HepG2 (cell line): ENCODE data around the gene PBX1. TPM values are rescaled to one million over a fixed set of nuclear protein-coding genes. Genes with fewer than 3 reads are reported as not detected.

Experiments used
- ATAC-seq: fragments of 200-7000 bp; cut with Tn5 transposase; 3 replicates; pipeline ENCODE4 v1.9.1; 2020; ENCODE audit warnings: mild to moderate bottlenecking, moderate library complexity
- BruUV-seq: library from RNA; stranded (reverse); fragments of 400-500 nt; replicated peaks from 2 replicates; lab custom pipeline; 2021; lab: Mats Ljungman, UMichigan
- CTCF ChIA-PET: fragments of 300-600 bp; formaldehyde crosslinking; extraction: SDS; loops from one replicate; lab custom pipeline; 2021; ENCODE audit warnings: low total read pairs, inconsistent platforms, low intra/inter-chr PET ratio; lab: Yijun Ruan, JAX
- POLR2A ChIA-PET: fragments of 350-600 bp; sonication (Branson Sonifier 250); formaldehyde crosslinking; loops from one replicate; lab custom pipeline; 2020; ENCODE audit warnings: antibody characterized with exemption, inconsistent platforms; lab: Yijun Ruan, JAX
- DNase-seq: peaks from one replicate; pipeline ENCODE4 v3.0.0-alpha.2; 2015; ENCODE audit warnings: low spot score
- FAIRE-seq: peaks from 3 replicates; lab custom pipeline; 2011; peaks lifted over from hg19 to GRCh38; lab: Jason Lieb, UNC
- H2AFZ ChIP-seq: one replicate; pipeline ENCODE4 v1.6.1; 2011; ENCODE audit warnings: low read length, inconsistent platforms
- H3K27ac ChIP-seq: fragments of 300-600 bp; 3 replicates; pipeline ENCODE4 v1.8.0; 2011; ENCODE audit warnings: mixed run types, mild to moderate bottlenecking, mixed read lengths, low read length, inconsistent platforms; ENCODE audit not compliant: insufficient read depth; ENCODE audit errors: extremely low read length
- H3K27me3 ChIP-seq, 2 experiments: fragments of 200-600 bp in 1 of 2; 2 replicates in 1 of 2; 3 replicates in 1 of 2; pipeline versions ENCODE4 v1.6.0 to v1.8.0; 2011; ENCODE audit warnings: low read length in 2 of 2, mild to moderate bottlenecking in 2 of 2, moderate library complexity in 2 of 2, inconsistent platforms in 1 of 2; ENCODE audit not compliant: insufficient read depth in 2 of 2, control insufficient read depth in 1 of 2
- H3K36me3 ChIP-seq, 2 experiments: fragments of 200-600 bp in 1 of 2; replicated peaks in 1 of 2; 2 replicates in 1 of 2; 3 replicates in 1 of 2; pipeline versions ENCODE4 v1.5.1 to v1.8.0; 2011; ENCODE audit warnings: low read length in 2 of 2, inconsistent platforms in 1 of 2; ENCODE audit not compliant: insufficient read depth in 2 of 2, control insufficient read depth in 1 of 2
- H3K4me1 ChIP-seq: 2 replicates; pipeline ENCODE4 v1.5.1; 2012; ENCODE audit warnings: low read length, inconsistent platforms; ENCODE audit not compliant: insufficient read depth
- H3K4me2 ChIP-seq: 2 replicates; pipeline ENCODE4 v1.6.0; 2011; ENCODE audit warnings: low read depth, low read length, inconsistent platforms
- H3K4me3 ChIP-seq, 3 experiments: fragments of 200-600 bp in 1 of 3; sonication (generic), shearing (Covaris generic) in 1 of 3; replicated peaks in 1 of 3; 2 replicates each; pipeline ENCODE4 v1.5.1; 2011 to 2016; ENCODE audit warnings: low read length in 3 of 3, inconsistent platforms in 2 of 3, low read depth in 2 of 3, mild to moderate bottlenecking in 2 of 3, control low read depth in 1 of 3, mixed read lengths in 1 of 3; ENCODE audit not compliant: insufficient read depth in 1 of 3
- H3K79me2 ChIP-seq: one replicate; pipeline ENCODE4 v1.6.1; 2011; ENCODE audit warnings: low read length, inconsistent platforms; ENCODE audit not compliant: insufficient read depth
- H3K9ac ChIP-seq: 2 replicates; pipeline ENCODE4 v1.6.0; 2011; ENCODE audit warnings: mild to moderate bottlenecking, low read depth, low read length, inconsistent platforms; ENCODE audit not compliant: insufficient read depth
- H3K9me3 ChIP-seq: 2 replicates; pipeline ENCODE4 v1.5.1; 2012; ENCODE audit warnings: mild to moderate bottlenecking, low read length
- H4K20me1 ChIP-seq: 2 replicates; pipeline ENCODE4 v1.6.0; 2011; ENCODE audit warnings: inconsistent platforms, mild to moderate bottlenecking, low read length, moderate library complexity; ENCODE audit not compliant: insufficient read depth
- CENPBD1 ChIP-seq: sonication (generic); formaldehyde crosslinking; IDR thresholded peaks from 2 replicates; pipeline ENCODE4 v1.8.0; 2022; ENCODE audit warnings: missing genetic modification reagents, low read depth, mild to moderate bottlenecking, borderline replicate concordance
- ISX ChIP-seq: sonication (generic); formaldehyde crosslinking; conservative IDR thresholded peaks from 2 replicates; pipeline ENCODE4 v1.5.0; 2020; ENCODE audit warnings: missing genetic modification reagents
- MBNL3 ChIP-seq: fragments of 250-450 bp; sonication (Bioruptor Pico); conservative IDR thresholded peaks from 2 replicates; pipeline ENCODE4 v1.8.0; 2022; ENCODE audit warnings: mild to moderate bottlenecking, inconsistent platforms
- SAFB2 ChIP-seq: sonication (generic); formaldehyde crosslinking; IDR thresholded peaks from 2 replicates; pipeline ENCODE4 v1.5.1; 2020; ENCODE audit warnings: missing genetic modification reagents, low read depth, mild to moderate bottlenecking, borderline replicate concordance
- TCF7L2 ChIP-seq: IDR thresholded peaks from 2 replicates; pipeline ENCODE4 v1.6.1; 2011; ENCODE audit warnings: mild to moderate bottlenecking, low read depth, low read length, moderate library complexity
- TGIF2 ChIP-seq: IDR thresholded peaks from 2 replicates; pipeline ENCODE4 v1.6.1; 2016; ENCODE audit warnings: control low read depth, missing compliant biosample characterization
- ZEB1 ChIP-seq: IDR thresholded peaks from 2 replicates; pipeline ENCODE4 v1.6.1; 2012; ENCODE audit warnings: mild to moderate bottlenecking, low read depth, inconsistent platforms; ENCODE audit not compliant: insufficient replicate concordance
- ZNF670 ChIP-seq: sonication (generic); formaldehyde crosslinking; IDR thresholded peaks from 2 replicates; pipeline ENCODE4 v1.8.0; 2022; ENCODE audit warnings: mild to moderate bottlenecking, missing genetic modification reagents, borderline replicate concordance
- ZSCAN20 ChIP-seq: sonication (generic); formaldehyde crosslinking; IDR thresholded peaks from 2 replicates; pipeline ENCODE4 v1.4.0; 2020; ENCODE audit warnings: missing genetic modification reagents, mild to moderate bottlenecking, borderline replicate concordance
- WGBS: methylation state at CpG from one replicate; pipeline ENCODE4 v1.1.6; 2017; ENCODE audit warnings: low lambda C conversion rate; 5-methylcytosine and 5-hydroxymethylcytosine counted together
- in situ Hi-C: cut with HindIII; loops from 2 replicates; pipeline ENCODE4 v1.10.0; 2017; ENCODE audit warnings: low pct_unique_long_range_greater_than_20kb; ENCODE audit not compliant: extremely low pct_ligation_motif_present
- intact Hi-C: fragments of 100-400 bp; cut with micrococcal nuclease; formaldehyde crosslinking; loops from one replicate; pipeline ENCODE4 v1.10.0; 2022; ENCODE audit not compliant: unreplicated experiment
- polyA plus RNA-seq, 8 experiments: library from polyadenylated mRNA; depleted of rRNA in 3 of 8; stranded (reverse) in 7 of 8; unstranded in 1 of 8; fragments of >200 nt; fragmentation: Illumina TruSeq in 4 of 8; extraction: Trizol in 4 of 8; gene quantifications; 2 replicates each; pipeline versions ENCODE4 v1.2.1 to v1.2.3, GENCODE V29; 2011 to 2016; ENCODE audit warnings: low read depth in 4 of 8, missing spikeins in 1 of 8, mixed read lengths in 1 of 8; ENCODE audit not compliant: insufficient read depth in 1 of 8
- total RNA-seq, 5 experiments: library from RNA; depleted of rRNA; stranded (reverse); fragments of >200 nt; fragmentation: Illumina TruSeq; extraction: Trizol; gene quantifications; 2 replicates each; pipeline ENCODE4 v1.2.3, GENCODE V29; 2016; ENCODE audit warnings: low read depth in 1 of 5
- TF ChIP-seq, protein P1 (sequence below): sonication (generic); formaldehyde crosslinking; IDR thresholded peaks from one replicate; pipeline ENCODE4 v1.5.1; 2020; ENCODE audit warnings: mild to moderate bottlenecking, missing genetic modification reagents; ENCODE audit errors: not compliant biosample characterization
- TF ChIP-seq, protein P2 (sequence below): sonication (generic); formaldehyde crosslinking; IDR thresholded peaks from 2 replicates; pipeline ENCODE4 v1.5.0; 2020; ENCODE audit warnings: mild to moderate bottlenecking, missing genetic modification reagents

PBX1 gene
- total and polyA plus RNA-seq, 2 of the 13 experiments (the other 11 are each of a cell fraction or from before 2014, with no cell fraction given) = 0.24 TPM; not detected in 1

DNA sequence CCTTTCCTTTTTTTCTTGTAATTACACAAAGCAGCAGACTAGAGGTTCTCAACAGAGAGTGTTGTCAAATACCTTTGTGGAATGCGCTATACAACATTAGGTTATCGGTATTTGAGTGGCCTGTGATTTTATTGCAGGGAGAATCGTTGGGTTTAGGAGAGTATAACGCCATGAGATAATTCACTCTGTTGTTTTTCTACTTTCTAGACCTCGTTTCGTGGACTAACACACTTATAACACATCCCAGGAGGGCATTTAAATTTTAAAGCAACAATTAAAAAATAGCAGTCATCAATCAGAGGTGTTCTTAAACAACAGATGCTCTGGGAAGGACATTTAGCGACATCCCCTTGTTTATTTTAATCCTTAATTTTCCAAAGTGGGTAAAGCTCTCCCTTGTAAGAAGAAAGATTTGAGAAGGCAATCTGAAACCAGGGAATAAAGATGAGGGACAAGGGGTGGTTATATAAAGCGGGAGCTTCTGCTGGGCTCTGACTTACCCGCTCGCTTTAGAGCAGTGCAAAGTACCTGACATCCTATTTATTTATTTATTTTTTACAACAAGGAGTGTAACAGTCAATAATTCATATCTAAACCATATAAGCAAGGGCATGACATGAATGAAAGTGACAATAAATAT, 4.9 kb downstream of the PBX1 start:
- H3K79me2 ChIP-seq = no peaks in the 10 kb centered on the region
- TF ChIP-seq MBNL3 (CRISPR knock-in tag) (no peak), SAFB2 (no peak), TGIF2 (CRISPR knock-in tag) (no peak), TCF7L2 (no peak), ZSCAN20 (CRISPR knock-in tag) (no peak), ZNF670 (CRISPR knock-in tag) (no peak), ISX (no peak), ZEB1 (no peak), CENPBD1 (no peak)
- TF ChIP-seq, protein P1, sequence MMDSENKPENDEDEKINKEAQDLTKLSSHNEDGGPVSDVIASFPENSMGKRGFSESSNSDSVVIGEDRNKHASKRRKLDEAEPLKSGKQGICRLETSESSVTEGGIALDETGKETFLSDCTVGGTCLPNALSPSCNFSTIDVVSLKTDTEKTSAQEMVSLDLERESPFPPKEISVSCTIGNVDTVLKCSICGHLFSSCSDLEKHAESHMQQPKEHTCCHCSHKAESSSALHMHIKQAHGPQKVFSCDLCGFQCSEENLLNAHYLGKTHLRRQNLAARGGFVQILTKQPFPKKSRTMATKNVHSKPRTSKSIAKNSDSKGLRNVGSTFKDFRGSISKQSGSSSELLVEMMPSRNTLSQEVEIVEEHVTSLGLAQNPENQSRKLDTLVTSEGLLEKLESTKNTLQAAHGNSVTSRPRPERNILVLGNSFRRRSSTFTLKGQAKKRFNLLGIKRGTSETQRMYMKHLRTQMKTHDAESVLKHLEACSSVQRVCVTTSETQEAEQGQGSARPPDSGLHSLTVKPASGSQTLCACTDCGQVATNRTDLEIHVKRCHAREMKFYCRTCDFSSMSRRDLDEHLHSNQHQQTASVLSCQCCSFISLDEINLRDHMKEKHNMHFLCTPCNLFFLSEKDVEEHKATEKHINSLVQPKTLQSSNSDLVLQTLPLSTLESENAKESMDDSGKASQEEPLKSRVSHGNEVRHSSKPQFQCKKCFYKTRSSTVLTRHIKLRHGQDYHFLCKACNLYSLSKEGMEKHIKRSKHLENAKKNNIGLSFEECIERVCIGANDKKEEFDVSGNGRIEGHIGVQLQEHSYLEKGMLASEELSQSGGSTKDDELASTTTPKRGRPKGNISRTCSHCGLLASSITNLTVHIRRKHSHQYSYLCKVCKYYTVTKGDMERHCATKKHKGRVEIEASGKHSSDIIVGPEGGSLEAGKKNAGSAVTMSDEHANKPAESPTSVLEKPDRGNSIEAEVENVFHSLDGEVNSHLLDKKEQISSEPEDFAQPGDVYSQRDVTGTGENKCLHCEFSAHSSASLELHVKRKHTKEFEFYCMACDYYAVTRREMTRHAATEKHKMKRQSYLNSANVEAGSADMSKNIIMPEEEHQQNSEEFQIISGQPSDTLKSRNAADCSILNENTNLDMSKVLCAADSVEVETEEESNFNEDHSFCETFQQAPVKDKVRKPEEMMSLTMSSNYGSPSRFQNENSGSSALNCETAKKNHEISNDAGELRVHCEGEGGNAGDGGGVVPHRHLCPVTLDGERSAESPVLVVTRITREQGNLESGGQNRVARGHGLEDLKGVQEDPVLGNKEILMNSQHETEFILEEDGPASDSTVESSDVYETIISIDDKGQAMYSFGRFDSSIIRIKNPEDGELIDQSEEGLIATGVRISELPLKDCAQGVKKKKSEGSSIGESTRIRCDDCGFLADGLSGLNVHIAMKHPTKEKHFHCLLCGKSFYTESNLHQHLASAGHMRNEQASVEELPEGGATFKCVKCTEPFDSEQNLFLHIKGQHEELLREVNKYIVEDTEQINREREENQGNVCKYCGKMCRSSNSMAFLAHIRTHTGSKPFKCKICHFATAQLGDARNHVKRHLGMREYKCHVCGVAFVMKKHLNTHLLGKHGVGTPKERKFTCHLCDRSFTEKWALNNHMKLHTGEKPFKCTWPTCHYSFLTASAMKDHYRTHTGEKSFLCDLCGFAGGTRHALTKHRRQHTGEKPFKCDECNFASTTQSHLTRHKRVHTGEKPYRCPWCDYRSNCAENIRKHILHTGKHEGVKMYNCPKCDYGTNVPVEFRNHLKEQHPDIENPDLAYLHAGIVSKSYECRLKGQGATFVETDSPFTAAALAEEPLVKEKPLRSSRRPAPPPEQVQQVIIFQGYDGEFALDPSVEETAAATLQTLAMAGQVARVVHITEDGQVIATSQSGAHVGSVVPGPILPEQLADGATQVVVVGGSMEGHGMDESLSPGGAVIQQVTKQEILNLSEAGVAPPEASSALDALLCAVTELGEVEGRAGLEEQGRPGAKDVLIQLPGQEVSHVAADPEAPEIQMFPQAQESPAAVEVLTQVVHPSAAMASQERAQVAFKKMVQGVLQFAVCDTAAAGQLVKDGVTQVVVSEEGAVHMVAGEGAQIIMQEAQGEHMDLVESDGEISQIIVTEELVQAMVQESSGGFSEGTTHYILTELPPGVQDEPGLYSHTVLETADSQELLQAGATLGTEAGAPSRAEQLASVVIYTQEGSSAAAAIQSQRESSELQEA (CRISPR knock-in tag) = no peak
- TF ChIP-seq, protein P2, sequence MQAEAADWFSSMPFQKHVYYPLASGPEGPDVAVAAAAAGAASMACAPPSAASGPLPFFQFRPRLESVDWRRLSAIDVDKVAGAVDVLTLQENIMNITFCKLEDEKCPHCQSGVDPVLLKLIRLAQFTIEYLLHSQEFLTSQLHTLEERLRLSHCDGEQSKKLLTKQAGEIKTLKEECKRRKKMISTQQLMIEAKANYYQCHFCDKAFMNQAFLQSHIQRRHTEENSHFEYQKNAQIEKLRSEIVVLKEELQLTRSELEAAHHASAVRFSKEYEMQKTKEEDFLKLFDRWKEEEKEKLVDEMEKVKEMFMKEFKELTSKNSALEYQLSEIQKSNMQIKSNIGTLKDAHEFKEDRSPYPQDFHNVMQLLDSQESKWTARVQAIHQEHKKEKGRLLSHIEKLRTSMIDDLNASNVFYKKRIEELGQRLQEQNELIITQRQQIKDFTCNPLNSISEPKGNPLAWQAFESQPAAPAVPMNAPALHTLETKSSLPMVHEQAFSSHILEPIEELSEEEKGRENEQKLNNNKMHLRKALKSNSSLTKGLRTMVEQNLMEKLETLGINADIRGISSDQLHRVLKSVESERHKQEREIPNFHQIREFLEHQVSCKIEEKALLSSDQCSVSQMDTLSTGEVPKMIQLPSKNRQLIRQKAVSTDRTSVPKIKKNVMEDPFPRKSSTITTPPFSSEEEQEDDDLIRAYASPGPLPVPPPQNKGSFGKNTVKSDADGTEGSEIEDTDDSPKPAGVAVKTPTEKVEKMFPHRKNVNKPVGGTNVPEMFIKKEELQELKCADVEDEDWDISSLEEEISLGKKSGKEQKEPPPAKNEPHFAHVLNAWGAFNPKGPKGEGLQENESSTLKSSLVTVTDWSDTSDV (CRISPR knock-in tag) = no peak

More for the DNA sequence above, 4.9 kb downstream of the PBX1 start:
- H4K20me1 ChIP-seq = no peaks in the 10 kb centered on the region
- H3K27me3 ChIP-seq = peaks cover 0 to 13% of the 10 kb centered on the region in 2 experiments; a peak in 2 of 5 replicates
- H3K27ac ChIP-seq = no peak overlapping the region
- WGBS = 51% methylated on average over 10 of the region's 10 CpGs
- ChIA-PET POLR2A (no interaction called here), CTCF (no interaction called here)
- intact Hi-C loops (no loop called here), in situ Hi-C loops (no loop called here)
- H3K4me3 ChIP-seq = no peak overlapping the region
- no peak overlapping the region for H2AFZ ChIP-seq
- BruUV-seq = no TSS peak
- no peak overlapping the region for H3K9ac ChIP-seq
- H3K4me2 ChIP-seq = no peak overlapping the region
- no peaks in the 10 kb centered on the region for H3K36me3 ChIP-seq
- ATAC-seq (no peak), DNase-seq (no peak), FAIRE-seq (no peak)
- H3K9me3 ChIP-seq = no peaks in the 10 kb centered on the region
- no peaks in the 10 kb centered on the region for H3K4me1 ChIP-seq
